ENCODE data around the gene TMEM44. TPM values are rescaled to one million over a fixed set of nuclear protein-coding genes. Genes with fewer than 3 reads are reported as not detected.
A peak's percentile ranks its signal among the peaks of the same experiment; 100 is the strongest.

The TMEM44 gene
- total RNA-seq, 1 donor from 2014 or later = 9.4 TPM

- Mint-ChIP-seq H3K4me1 (ENCODE audit: low read depth) (no peaks in the 10 kb centered on the region), H3K36me3 (ENCODE audit: low read depth) (no peaks in the 10 kb centered on the region), H3K4me3 (ENCODE audit: low read depth) (no peak overlapping the region), H3K9me3 (no peaks in the 10 kb centered on the region), H3K27ac (no peak overlapping the region), H3K27me3 (ENCODE audit: low read depth) (no peaks in the 10 kb centered on the region)
- DNase-seq (ENCODE audit: low spot score) = no peak
- intact Hi-C loops (cut with micrococcal nuclease) = no loop called here
Measured at GRCh38 chr3:194602669-194603171, 30.5 kb downstream of the TMEM44 start.

GRCh38 chr3:194598771-194599557 is 34.3 kb downstream of the TMEM44 start:
- Mint-ChIP-seq H3K27me3 (ENCODE audit: low read depth) (no peaks in the 10 kb centered on the region), H3K4me1 (ENCODE audit: low read depth) (peaks cover 5% of the 10 kb centered on the region), H3K27ac (no peak overlapping the region), H3K9me3 (no peaks in the 10 kb centered on the region), H3K4me3 (ENCODE audit: low read depth) (no peak overlapping the region), H3K36me3 (ENCODE audit: low read depth) (no peaks in the 10 kb centered on the region)
- intact Hi-C loops (cut with micrococcal nuclease) = no loop called here
- DNase-seq (ENCODE audit: low spot score) = no peak

GRCh38 chr3:194596906-194597305 is 36.3 kb downstream of the TMEM44 start:
- H3K4me1 Mint-ChIP-seq (ENCODE audit: low read depth) = peaks cover 5% of the 10 kb centered on the region
- no peaks in the 10 kb centered on the region for H3K9me3 Mint-ChIP-seq
- no peaks in the 10 kb centered on the region for H3K36me3 Mint-ChIP-seq (ENCODE audit: low read depth)
- DNase-seq (ENCODE audit: low spot score) = no peak
- no peak overlapping the region for H3K27ac Mint-ChIP-seq
- intact Hi-C loops (cut with micrococcal nuclease) = loop anchor here (2.0 kb wide), 1 partner anchor 264 kb away; no protein-coding TSS in a partner anchor
- H3K4me3 Mint-ChIP-seq (ENCODE audit: low read depth) = no peak overlapping the region
- H3K27me3 Mint-ChIP-seq (ENCODE audit: low read depth) = no peaks in the 10 kb centered on the region

- no peak for DNase-seq (ENCODE audit: low spot score)
- no peaks in the 10 kb centered on the region for H3K9me3 Mint-ChIP-seq
- H3K4me3 Mint-ChIP-seq (ENCODE audit: low read depth) = no peak overlapping the region
- no peak overlapping the region for H3K27ac Mint-ChIP-seq
- H3K36me3 Mint-ChIP-seq (ENCODE audit: low read depth) = no peaks in the 10 kb centered on the region
- H3K4me1 Mint-ChIP-seq (ENCODE audit: low read depth) = peaks cover 5% of the 10 kb centered on the region
- no peaks in the 10 kb centered on the region for H3K27me3 Mint-ChIP-seq (ENCODE audit: low read depth)
- intact Hi-C loops (cut with micrococcal nuclease) = loop anchor here (5.0 kb wide), 1 partner anchor 39 kb away; the partner anchor contains the start of gene TMEM44
Measured at GRCh38 chr3:194592798-194593752, 40.1 kb downstream of the TMEM44 start.

- H3K9me3 Mint-ChIP-seq = no peaks in the 10 kb centered on the region
- intact Hi-C loops (cut with micrococcal nuclease) = loop anchor here (10.0 kb wide), 2 partner anchors 454 to 666 kb away; partner anchors contain the start of gene HES1
- no peak for DNase-seq (ENCODE audit: low spot score)
- peaks cover 24% of the 10 kb centered on the region for H3K36me3 Mint-ChIP-seq (ENCODE audit: low read depth)
- no peaks in the 10 kb centered on the region for H3K27me3 Mint-ChIP-seq (ENCODE audit: low read depth)
- H3K27ac Mint-ChIP-seq = no peak overlapping the region
- H3K4me3 Mint-ChIP-seq (ENCODE audit: low read depth) = no peak overlapping the region
- peaks cover 27% of the 10 kb centered on the region for H3K4me1 Mint-ChIP-seq (ENCODE audit: low read depth)
Measured at GRCh38 chr3:194588741-194589140, 44.5 kb downstream of the TMEM44 start.

- Mint-ChIP-seq H3K27ac (no peak overlapping the region), H3K4me3 (ENCODE audit: low read depth) (no peak overlapping the region), H3K36me3 (ENCODE audit: low read depth) (peaks cover 24% of the 10 kb centered on the region), H3K27me3 (ENCODE audit: low read depth) (no peaks in the 10 kb centered on the region), H3K9me3 (no peaks in the 10 kb centered on the region), H3K4me1 (ENCODE audit: low read depth) (peaks cover 27% of the 10 kb centered on the region)
- intact Hi-C loops (cut with micrococcal nuclease) = loop anchor here (10.0 kb wide), 2 partner anchors 453 to 667 kb away; partner anchors contain the start of gene HES1
- no peak for DNase-seq (ENCODE audit: low spot score)
Measured at GRCh38 chr3:194588236-194588635, 45.0 kb downstream of the TMEM44 start.

GRCh38 chr3:194587438-194587931 is 45.7 kb downstream of the TMEM44 start:
- Mint-ChIP-seq H3K36me3 (ENCODE audit: low read depth) (peaks cover 24% of the 10 kb centered on the region), H3K9me3 (no peaks in the 10 kb centered on the region), H3K27ac (peak overlapping the region; percentile 4), H3K4me1 (ENCODE audit: low read depth) (peaks cover 27% of the 10 kb centered on the region), H3K27me3 (ENCODE audit: low read depth) (no peaks in the 10 kb centered on the region), H3K4me3 (ENCODE audit: low read depth) (no peak overlapping the region)
- intact Hi-C loops (cut with micrococcal nuclease) = loop anchor here (10.0 kb wide), 2 partner anchors 453 to 667 kb away; partner anchors contain the start of gene HES1
- no peak for DNase-seq (ENCODE audit: low spot score)

GRCh38 chr3:194586836-194587235 is 46.4 kb downstream of the TMEM44 start:
- Mint-ChIP-seq H3K27me3 (ENCODE audit: low read depth) (no peaks in the 10 kb centered on the region), H3K9me3 (no peaks in the 10 kb centered on the region), H3K4me1 (ENCODE audit: low read depth) (peaks cover 27% of the 10 kb centered on the region), H3K36me3 (ENCODE audit: low read depth) (peaks cover 24% of the 10 kb centered on the region), H3K4me3 (ENCODE audit: low read depth) (no peak overlapping the region), H3K27ac (peak overlapping the region; percentile 19)
- intact Hi-C loops (cut with micrococcal nuclease) = loop anchor here (10.0 kb wide), 2 partner anchors 452 to 668 kb away; partner anchors contain the start of gene HES1
- DNase-seq (ENCODE audit: low spot score) = no peak

GRCh38 chr3:194585880-194586281 is 47.3 kb downstream of the TMEM44 start:
- intact Hi-C loops (cut with micrococcal nuclease) = loop anchor here (2.0 to 10.0 kb wide), 4 partner anchors 65 to 669 kb away; partner anchors contain the start of gene HES1
- DNase-seq (ENCODE audit: low spot score) = no peak
- Mint-ChIP-seq H3K9me3 (no peaks in the 10 kb centered on the region), H3K36me3 (ENCODE audit: low read depth) (peaks cover 24% of the 10 kb centered on the region), H3K27me3 (ENCODE audit: low read depth) (no peaks in the 10 kb centered on the region), H3K4me1 (ENCODE audit: low read depth) (peaks cover 27% of the 10 kb centered on the region), H3K27ac (peak overlapping the region; percentile 61), H3K4me3 (ENCODE audit: low read depth) (peak overlapping the region; percentile 72)

- Mint-ChIP-seq H3K4me3 (ENCODE audit: low read depth) (peak overlapping the region; percentile 99), H3K4me1 (ENCODE audit: low read depth) (peaks cover 27% of the 10 kb centered on the region), H3K27me3 (ENCODE audit: low read depth) (no peaks in the 10 kb centered on the region), H3K27ac (peak overlapping the region; percentile 97), H3K9me3 (no peaks in the 10 kb centered on the region), H3K36me3 (ENCODE audit: low read depth) (peaks cover 24% of the 10 kb centered on the region)
- intact Hi-C loops (cut with micrococcal nuclease) = loop anchor here (2.0 to 10.0 kb wide), 4 partner anchors 64 to 670 kb away; partner anchors contain the start of gene HES1
- no peak for DNase-seq (ENCODE audit: low spot score)
Measured at GRCh38 chr3:194584866-194585265, 48.4 kb downstream of the TMEM44 start.

GRCh38 chr3:194584320-194584776 is 48.9 kb downstream of the TMEM44 start:
- H3K27me3 Mint-ChIP-seq (ENCODE audit: low read depth) = no peaks in the 10 kb centered on the region
- H3K36me3 Mint-ChIP-seq (ENCODE audit: low read depth) = peaks cover 24% of the 10 kb centered on the region
- intact Hi-C loops (cut with micrococcal nuclease) = loop anchor here (2.0 to 10.0 kb wide), 4 partner anchors 64 to 670 kb away; partner anchors contain the start of gene HES1
- no peaks in the 10 kb centered on the region for H3K9me3 Mint-ChIP-seq
- DNase-seq (ENCODE audit: low spot score) = no peak
- peak overlapping the region; percentile 97 for H3K27ac Mint-ChIP-seq
- H3K4me3 Mint-ChIP-seq (ENCODE audit: low read depth) = peak overlapping the region; percentile 99
- peaks cover 27% of the 10 kb centered on the region for H3K4me1 Mint-ChIP-seq (ENCODE audit: low read depth)

Measured in activated T-helper 2 cell treated with anti-CD3 and anti-CD28 coated beads, Interferon-gamma antibody, Interleukin-2, Interleukin-4, amounts not matched to agents 10 μg/mL and 5 μg/mL and 100 μg/mL, durations not matched to agents 14 hours and 24 hours and 36 hours (primary cell).